PC-9 (cell line): ENCODE results near the gene SGMS2.
A peak's percentile ranks its signal among the peaks of the same experiment; 100 is the strongest.

Experiments
- CTCF ChIP-seq: fragments of 200-600 bp; sonication (generic); conservative IDR thresholded peaks from 2 replicates; pipeline ENCODE4 v1.6.1; 2017; ENCODE audit warnings: mixed run types, antibody characterized with exemption, mild to moderate bottlenecking, moderate library complexity
- EZH2 ChIP-seq: fragments of 200-600 bp; sonication (generic); IDR thresholded peaks from 2 replicates; pipeline ENCODE4 v1.8.0; 2017; ENCODE audit warnings: antibody characterized with exemption, low read depth

DNA sequence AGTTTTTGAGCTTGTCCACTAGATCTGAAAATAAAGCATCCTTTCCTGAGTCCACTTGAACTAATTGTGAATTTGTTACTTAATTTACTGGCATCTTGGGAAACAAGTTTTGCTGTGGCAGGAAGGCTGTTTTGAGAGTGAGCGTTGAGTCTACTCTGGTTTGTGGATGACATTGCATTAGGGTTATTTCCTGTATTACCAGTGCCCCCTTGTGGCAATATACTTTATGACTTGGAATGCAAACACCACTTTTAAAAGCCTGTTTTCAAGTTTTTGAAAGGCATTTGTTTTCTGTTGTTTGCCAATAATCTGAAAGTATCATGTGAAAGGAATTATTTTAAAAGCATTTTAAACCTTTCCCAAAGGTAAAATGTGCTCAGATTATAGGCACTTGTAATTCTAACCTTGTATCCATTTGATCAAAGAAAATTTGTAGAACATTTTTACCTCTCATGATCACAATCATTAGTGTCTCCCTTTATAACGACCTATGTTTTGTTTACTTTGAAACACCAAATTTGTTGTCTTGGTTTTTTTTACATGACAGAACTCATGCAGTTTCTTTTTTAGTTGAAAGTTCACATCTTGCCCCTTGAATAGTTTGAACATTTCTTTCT is 88.7 kb downstream of the SGMS2 start:
- peak; percentile 80 for TF ChIP-seq CTCF
- TF ChIP-seq EZH2 = no peak
